NCI-H2227 (cell line): ENCODE measurements around the gene CRHBP.
"Not testable (repeated sequence)": the region's sequence is repeated elsewhere in the genome, so short reads cannot be mapped to it uniquely, and the experiment has no call there.

Experiments
- DNase-seq: peaks from one replicate; lab custom pipeline; 2025; ENCODE audit not compliant: unreplicated experiment; lab: John Stamatoyannopoulos, UW

Gene CRHBP, protein sequence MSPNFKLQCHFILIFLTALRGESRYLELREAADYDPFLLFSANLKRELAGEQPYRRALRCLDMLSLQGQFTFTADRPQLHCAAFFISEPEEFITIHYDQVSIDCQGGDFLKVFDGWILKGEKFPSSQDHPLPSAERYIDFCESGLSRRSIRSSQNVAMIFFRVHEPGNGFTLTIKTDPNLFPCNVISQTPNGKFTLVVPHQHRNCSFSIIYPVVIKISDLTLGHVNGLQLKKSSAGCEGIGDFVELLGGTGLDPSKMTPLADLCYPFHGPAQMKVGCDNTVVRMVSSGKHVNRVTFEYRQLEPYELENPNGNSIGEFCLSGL

DNA sequence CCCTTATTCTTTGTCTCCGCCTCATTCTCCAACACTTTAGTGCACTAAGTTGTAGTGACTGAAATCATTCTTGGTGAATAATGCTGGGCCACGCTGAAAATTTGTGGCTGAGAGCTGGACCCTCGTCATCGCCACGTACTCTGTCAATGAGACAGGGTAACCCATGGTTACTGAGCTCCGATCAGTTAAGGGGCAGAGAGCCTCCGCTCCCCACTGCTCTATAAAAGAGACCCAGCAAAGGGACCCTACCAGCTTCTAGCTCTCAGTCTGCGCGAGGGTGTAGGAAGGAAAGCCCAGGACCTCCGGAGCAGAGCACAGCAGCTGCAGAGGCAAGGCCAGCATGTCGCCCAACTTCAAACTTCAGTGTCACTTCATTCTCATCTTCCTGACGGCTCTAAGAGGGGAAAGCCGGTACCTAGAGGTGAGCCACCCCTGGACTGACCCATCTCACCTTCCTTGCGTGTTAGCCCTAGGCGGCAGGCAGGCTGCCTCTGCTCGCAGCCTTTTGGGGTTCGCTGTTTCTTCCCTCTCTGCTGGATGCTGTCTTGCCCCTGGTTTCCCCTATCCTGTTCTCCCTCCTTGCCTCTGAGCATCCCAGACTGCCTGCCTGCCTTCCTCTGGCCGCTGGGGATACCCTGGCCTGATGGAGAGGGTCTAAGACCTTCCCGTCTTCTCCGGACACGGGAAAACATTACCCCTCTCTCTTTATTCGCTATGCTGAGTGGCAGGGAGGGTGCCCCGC lies at the start of gene CRHBP:
TSS of gene CRHBP (plus strand) at position 251 of the 742 bp plus-strand sequence. CDS start at position 341, 90 bp downstream.
- DNase-seq = no peak

DNA sequence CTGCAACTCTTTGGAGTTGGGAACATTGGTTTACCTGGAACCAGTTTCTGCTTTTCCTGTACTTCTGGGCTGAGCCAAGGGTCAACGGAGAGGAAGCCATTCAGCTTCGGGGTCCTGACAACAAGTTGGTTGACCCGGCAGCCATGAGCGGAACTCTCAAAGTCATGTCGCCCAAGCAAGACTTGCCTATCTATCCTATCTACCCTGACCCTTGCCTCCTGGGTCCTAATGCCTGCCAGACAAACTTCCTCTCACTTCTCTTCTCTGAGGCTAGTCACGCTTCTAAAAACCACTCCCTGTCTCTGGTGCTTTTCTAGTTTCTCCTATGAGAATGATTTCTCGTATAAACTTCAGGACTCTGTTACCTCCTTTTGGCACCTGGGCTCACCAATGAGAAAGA lies 44.7 kb upstream of the CRHBP start:
- no peak for DNase-seq

DNA sequence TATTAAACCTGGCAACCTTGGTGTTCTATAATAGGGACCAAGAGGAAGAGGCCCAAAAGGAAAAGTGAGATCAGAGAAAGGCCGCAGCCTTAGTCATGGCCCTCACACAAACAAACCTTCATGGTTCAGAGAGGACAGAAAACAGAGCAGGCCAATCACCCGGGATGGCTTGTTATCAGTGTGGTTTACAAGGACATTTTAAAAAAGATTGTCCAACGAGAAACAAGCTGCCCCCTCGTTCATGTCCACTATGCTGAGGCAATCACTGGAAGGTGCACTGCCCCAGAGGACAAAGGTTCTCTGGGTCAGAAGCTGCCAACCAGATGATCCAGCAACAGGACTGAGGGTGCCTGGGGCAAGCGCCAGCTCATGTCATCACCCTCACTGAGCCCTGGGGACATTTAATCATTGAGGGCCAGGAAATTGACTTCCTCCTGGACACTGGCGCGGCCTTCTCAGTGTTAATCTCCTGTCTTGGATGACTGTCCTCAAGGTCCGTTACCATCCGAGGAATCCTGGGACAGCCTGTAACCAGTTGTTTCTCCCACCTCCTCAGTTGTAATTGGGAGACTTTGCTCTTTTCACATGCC lies 42.4 kb upstream of the CRHBP start:
- DNase-seq = not testable (repeated sequence)

DNA sequence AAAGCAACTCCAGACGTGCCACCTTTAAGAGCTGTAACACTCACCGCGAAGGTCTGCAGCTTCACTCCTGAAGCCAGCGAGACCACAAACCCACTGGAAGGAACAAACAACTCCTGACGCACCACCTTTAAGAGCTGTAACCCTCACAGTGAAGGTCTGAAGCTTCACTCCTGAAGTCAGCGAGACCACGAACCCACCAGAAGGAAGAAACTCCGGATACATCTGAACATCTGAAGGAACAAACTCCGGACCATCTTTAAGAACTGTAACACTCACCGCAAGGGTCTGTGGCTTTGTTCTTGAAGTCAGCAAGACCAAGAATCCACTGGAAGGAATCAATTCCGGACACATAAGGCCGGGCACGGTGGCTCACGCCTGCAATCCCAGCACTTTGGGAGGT lies 38.2 kb upstream of the CRHBP start:
- not testable (repeated sequence) for DNase-seq

DNA sequence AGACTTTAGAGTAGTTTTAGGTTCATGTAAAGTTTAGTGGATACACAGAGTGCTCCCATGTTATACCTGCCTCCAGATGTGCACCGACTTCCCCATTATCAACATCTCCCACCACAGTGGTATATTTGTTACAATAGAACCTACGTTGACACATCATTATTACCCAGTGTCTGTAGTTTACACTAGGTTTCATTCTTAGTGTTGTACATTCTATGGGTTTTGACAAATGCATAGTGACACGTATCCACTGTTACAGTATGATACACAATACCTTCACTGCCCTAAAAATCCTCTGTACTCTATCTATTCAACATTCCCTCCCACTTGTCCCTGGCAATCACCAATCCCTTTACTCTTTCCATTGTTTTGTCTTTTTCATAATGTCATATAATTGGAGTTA lies 34.3 kb upstream of the CRHBP start:
- DNase-seq = no peak

DNA sequence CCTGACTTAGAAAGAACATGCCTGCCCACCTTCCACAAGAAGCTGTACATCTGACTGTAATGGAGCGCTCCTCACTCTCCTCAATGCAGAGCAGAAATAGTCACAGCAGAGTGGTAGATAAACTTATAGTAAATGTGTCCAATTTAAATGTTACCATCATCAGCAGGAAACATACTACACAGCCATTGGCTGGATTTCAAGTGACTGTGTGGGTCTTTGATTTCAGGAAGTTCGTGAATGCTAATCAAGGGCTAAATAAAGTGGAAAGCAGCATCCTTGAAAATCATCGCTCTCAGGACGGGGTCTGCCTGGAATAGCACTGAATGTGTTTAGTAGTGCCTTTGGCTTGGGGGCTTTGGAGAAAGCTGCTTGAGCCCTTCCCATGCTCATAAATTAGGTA lies 32.4 kb upstream of the CRHBP start:
- no peak for DNase-seq

DNA sequence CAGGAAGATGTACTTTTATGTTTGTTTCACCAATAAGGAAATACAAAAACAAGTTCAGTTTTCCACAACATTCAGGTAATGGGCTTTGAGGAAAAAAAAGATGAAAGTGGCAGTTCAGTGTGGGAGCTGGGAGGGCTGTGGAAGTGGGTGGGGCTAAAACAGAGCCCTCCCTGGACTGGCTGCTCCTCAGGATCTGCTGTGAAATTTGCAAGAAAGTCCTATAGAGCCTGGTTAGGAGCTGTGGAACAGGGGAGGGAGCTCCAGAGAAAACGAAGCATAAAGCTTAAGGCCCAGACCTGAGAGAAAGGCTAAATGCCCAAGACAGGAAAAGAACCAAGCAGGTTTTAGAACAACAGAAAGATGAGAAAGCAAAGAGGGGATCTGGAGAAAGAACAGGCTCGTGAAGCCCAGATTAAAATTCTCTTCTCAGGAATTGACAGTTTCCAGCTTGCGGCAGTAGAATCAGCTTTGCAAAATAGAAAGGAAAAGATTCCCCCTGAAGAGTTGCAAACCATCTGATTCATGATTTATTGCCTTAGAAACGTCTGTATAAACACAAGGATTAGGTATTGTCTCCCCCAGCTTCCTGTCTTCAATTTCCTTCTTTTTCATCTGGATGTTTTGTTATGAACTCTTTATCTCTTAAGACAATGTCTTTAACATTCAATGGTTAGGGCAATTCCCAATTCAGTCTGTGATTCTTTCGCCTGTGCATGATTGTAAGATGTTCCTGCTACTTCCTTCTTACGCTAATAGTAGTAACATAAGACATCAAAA lies 26.3 kb upstream of the CRHBP start:
- no peak for DNase-seq

DNA sequence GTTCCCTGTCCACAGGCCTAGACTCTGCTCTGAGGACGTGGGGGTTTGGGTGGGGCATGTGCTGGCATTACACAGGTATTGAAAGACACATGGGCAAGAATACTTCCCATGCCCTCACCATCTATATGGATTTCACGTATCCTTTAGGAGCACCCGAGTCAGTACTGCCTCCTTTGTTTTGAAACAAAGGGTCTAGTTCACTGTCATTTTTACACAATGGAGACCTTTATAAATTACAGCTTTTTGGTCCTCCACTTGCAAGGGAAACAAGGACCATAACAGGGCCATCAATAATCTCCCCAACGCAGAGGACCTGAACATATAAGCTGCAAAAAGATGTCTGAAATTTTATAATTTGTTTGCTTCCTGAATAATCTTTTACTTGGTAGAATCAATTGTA lies 24.9 kb upstream of the CRHBP start:
- DNase-seq = no peak

DNA sequence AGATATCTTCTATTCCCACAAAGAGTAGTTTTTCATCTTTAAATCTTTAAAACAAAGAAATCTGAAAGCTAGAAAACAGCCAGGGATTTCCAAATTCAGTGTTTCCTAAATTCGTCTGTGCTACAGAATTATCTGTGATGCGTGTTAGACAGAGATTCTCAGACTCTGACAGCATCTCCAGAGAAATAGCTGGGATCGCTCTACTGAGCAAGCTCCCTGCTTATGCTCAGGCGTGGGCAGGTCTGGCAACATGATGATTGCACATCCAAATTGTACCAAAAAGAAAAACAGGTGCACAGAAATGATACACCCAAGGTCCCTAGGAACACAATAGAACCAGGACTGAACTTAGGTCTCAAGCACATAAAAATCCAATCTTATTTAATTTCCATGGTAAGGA lies 22.8 kb upstream of the CRHBP start:
- no peak for DNase-seq

DNA sequence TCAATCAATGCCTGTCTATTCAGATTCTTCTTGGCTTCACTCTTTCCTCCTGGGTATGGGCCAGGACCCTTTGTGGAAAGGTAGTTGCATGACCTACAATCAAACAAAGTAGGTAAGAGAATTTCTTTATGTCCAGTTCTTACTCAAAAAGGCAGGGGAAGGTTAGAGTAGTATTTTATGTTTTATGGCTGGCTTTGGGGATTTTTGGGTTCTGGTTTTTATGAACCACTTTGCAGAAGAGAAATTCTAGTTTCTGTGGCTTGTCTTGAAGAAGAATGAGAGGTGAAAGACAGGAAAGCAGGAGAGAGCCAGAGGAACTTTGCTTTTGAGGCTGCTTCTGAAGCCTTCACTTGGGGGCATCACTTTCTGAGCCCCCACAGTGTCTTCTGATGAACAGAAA lies 14.7 kb upstream of the CRHBP start:
- DNase-seq = no peak

DNA sequence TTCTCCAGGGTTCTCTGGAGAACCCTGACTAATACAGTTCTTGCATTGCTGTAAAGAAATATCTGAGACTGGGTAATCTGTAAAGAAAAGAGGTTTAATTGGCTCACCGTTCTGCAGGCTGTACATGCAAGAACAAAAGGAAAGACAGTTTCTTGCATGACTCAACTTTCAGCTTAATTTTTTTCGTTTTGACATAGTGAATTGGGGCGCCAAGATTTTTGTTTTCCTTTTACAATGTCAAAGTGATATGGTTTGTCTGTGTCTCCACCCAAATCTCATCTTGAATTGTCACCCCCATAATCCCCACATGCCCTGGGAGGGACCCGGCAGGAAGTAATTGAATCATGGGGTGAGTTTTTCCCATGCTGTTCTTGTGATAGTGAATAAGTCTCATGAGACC lies 11.8 kb upstream of the CRHBP start:
- no peak for DNase-seq

DNA sequence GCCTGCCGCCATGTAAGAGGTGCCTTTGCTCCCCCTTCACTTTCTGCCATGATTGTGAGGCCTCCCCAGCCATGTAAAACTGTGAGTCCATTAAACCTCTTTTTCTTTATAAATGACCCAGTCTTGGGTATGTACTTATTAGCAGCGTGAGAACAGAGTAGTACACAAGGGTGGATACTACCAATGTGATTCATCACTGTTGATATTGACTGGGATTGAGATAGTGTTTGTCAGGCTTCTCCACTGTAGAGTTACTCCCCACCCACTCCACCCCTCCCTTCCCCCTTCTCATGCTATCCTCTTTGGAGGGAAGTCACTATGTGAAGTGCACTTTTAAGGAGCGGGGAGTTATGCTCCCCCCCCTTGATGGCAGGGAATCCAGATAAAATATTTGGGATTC lies 11.4 kb upstream of the CRHBP start:
- no peak for DNase-seq

DNA sequence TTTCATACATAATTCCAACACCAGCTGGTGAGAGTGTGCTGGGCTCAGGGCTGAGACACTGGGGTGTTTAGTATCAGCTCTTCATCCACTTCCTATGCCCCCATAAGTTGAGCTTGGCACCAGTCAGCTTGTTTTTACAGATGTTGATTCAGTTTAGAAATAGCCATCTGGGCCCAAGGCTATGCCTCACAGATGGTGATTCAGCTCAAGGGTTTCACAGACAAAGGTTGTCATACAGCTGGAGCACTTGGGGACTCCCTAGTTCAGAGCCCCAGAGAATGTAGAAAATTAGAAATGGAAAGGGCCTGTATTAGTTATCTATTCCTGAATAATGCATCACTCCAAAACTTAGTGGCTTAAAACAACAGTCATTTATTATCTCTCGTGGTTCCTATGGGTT lies 10.3 kb upstream of the CRHBP start:
- no peak for DNase-seq

DNA sequence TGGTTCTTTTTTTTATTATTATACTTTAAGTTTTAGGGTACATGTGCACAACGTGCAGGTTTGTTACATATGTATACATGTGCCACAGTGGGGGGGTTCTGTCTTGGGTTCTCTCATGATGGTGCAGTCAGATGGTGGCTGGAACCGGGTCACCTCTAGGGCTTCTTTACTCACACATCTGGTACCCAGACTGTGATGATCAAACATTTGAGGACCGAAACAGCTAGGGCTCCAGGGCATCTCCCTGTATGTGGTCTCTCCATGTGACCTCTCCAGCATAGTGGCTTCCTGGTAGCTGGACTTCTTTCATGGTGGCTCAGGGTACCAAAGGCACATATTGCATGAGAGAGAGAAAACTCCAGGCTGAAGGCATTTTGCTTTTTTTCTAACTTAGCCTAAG lies 9.8 kb upstream of the CRHBP start:
- no peak for DNase-seq

DNA sequence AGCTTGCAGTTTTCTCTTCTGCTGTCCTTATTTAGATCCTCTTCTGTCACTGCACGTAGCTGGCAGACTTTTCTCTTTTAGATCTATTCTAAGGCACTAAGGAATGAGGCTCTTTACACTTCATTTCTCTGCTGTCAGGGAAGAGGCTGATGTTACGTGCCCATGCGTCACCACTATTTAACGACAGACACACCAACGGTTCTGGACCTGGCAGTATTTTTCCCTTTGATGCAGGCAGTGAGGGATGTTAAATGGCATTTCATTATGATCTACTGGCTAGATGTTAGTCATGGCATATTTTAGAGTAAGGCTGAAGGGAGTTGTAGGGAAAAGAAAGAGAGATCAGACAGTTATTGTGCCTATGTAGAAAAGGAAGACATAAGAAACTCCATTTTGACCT lies 8.2 kb upstream of the CRHBP start:
- no peak for DNase-seq

DNA sequence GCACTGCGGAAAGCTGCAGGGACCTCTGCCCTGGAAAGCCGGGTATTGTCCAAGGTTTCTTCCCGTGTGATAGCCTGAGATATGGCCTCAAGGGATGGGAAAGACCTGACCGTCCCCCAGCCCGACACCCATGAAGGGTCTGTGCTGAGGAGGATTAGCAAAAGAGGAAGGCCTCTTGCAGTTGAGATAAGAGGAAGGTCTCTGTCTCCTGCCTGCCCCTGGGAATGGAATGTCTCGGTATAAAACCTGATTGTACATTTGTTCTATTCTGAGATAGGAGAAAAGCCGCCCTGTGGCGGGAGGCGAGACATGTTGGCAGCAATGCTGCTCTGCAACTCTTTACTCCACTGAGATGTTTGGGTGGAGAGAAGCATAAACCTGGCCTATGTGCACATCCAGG lies 7.6 kb upstream of the CRHBP start:
- not testable (repeated sequence) for DNase-seq

DNA sequence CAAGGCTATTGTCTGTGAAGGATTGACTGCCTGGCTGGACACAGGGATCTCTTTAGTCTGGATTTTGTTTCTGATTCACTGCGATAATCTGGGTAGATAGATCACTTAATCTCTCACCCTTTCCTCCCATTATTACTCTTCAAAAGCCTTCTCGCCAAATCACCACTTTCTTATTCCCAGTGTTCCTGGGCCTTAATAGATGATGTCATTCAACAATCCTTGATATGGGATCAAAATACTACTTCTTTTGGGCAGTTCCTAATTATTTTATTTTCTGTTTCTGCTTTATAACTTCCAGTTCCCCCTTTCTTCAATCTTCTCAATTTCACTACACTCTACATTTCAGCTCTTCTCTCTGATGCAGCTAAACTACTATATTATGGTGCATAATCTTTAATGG lies 6.8 kb upstream of the CRHBP start:
- DNase-seq = no peak

DNA sequence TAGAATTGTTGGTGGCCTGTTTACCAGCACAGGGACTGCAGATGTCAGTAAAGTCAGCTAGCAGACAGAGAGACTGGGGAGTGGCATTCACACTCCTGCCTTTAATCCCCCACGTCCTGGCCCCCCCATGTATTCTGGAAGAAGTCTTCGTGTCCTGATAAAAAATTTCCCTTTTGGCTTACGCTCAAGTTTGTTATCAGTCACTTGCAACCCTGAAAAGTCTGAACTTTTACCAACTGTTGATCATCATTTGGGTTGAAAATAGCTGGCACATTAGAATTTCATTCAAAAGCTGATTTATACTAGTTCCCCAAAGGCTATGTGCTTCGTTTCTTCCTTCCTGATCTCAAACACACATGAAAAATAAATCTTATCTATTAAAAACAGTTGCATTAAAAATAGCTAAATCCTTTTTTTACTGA lies 5.8 kb upstream of the CRHBP start:
- DNase-seq = no peak

DNA sequence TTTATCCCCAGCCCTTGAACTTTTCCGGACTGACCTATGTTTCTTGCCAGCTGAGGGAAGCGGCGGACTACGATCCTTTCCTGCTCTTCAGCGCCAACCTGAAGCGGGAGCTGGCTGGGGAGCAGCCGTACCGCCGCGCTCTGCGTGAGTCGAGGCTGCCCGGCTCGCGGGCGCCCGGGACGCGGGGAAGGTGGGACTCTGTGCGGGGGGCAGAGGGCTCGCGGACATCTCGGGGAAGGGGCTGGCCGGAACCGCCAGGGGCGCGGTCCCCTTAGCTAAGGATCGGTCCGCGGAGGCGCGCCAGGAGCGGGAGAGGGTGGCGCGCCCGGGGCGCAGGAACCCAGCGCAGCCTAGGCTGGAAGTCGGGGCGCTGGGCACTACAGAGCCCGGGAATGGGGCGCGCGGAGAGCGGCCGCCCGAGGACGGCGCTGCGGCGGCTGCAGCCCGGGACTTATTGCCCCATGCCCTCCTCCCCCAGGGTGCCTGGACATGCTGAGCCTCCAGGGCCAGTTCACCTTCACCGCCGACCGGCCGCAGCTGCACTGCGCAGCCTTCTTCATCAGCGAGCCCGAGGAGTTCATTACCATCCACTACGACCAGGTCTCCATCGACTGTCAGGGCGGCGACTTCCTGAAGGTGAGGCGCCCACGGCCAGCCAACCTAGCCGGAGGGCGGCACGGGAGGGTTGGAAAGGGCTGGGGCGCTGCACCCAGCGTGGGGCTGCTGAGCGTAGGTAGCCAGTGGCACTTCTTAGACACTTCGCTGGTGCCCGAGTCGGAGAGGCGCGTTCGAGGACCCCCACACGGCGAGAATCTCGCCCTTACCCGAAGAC lies 922 bp downstream of the CRHBP start:
- DNase-seq = no peak

DNA sequence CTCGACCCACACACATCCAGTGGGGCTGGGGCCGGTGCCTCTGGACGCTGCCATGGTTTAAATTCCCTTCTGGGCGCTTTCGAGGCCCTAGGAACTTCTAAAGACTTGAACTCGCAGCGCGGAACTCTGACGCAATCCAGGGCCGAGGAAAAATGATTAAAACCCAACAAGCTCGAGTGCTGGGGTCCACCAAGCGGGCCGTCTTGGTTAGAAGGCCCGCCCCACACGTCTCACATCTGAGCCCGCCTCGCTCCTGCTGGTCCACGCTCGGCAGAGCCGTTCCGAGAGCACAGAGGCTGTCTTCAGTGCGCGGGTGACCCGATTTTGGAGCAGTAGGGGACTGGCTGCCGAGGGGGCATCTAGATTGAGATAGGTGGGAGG lies 1.5 kb downstream of the CRHBP start:
- DNase-seq = no peak

DNA sequence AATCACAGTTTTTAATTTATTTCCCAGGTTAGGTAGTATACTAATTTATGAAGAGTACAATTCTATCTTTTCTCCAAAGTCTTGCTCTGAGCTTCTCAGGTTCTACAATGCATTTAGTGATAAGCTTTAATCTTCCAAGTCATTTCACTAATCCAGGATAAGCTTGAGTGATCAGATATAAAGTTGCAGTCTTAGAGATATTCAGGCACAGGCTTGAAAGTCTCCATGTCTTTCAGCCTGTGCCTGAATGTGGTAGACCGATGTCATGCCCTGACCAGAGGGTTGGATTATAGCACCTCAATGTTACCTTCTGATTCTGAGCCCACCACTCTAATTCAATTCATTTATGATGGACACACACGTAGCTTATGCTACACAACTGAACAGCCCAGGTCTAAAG lies 3.2 kb downstream of the CRHBP start:
- no peak for DNase-seq
